B cell (primary cell): ENCODE results near the gene ADAMTS2.

Experiments
- EZH2 ChIP-seq: IDR thresholded peaks from 2 replicates; pipeline ENCODE4 v1.6.1; 2012; ENCODE audit warnings: borderline replicate concordance, low read depth, mild to moderate bottlenecking, moderate library complexity, low read length; ENCODE audit not compliant: insufficient read depth, poor library complexity, severe bottlenecking
- TF ChIP-seq, protein P1 (sequence below): fragments of 200-600 bp; IDR thresholded peaks from one replicate; pipeline ENCODE4 v1.8.0; 2022; ENCODE audit warnings: antibody characterized with exemption, mild to moderate bottlenecking

DNA sequence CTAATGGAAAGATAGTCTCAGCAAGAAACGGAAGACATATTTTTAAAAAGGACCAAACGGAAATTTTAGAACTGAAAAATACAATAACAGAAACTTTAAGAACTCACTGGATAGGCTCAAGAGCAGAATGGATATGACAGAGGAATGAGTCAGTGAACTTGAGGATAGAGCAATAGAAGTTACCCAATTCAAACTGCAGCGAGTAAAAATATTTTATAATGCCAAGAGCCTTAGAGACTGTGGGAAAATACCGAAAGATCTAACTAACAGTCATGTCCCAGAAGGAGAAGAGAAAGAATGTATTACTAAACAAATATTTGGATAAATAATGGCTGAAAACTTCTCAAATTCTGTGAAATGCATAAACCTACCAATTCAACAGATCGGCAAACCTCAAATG, 40.8 kb downstream of the ADAMTS2 start:
- TF ChIP-seq, protein P1, sequence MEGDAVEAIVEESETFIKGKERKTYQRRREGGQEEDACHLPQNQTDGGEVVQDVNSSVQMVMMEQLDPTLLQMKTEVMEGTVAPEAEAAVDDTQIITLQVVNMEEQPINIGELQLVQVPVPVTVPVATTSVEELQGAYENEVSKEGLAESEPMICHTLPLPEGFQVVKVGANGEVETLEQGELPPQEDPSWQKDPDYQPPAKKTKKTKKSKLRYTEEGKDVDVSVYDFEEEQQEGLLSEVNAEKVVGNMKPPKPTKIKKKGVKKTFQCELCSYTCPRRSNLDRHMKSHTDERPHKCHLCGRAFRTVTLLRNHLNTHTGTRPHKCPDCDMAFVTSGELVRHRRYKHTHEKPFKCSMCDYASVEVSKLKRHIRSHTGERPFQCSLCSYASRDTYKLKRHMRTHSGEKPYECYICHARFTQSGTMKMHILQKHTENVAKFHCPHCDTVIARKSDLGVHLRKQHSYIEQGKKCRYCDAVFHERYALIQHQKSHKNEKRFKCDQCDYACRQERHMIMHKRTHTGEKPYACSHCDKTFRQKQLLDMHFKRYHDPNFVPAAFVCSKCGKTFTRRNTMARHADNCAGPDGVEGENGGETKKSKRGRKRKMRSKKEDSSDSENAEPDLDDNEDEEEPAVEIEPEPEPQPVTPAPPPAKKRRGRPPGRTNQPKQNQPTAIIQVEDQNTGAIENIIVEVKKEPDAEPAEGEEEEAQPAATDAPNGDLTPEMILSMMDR, result no peak
- no peak for TF ChIP-seq EZH2
